Measurements from ENCODE around the gene CAPN10. TPM values are rescaled to one million over a fixed set of nuclear protein-coding genes. Genes with fewer than 3 reads are reported as not detected.

The CAPN10 gene
- total RNA-seq, 4 donors from 2014 or later = 28.0 to 66.3 (median 54.8) TPM

GRCh38 chr2:240564561-240565332 is 21.8 kb upstream of the CAPN10 start:
- no peak for DNase-seq (ENCODE audit: low spot score in 2 of 2)
- peak overlapping the region in 3 of 4 donors; percentile 86 to 96 (median 95) for H3K27ac ChIP-seq
- WGBS, 2 donors = 75 to 83% methylated on average over 10 of the region's 10 CpGs

GRCh38 chr2:240565333-240566202 is 21.0 kb upstream of the CAPN10 start:
- DNase-seq (ENCODE audit: low spot score in 2 of 2) = peak in 1 of 2 donors; percentile 40
- WGBS, 2 donors = 54 to 67% methylated on average over 22 of the region's 26 CpGs
- TF ChIP-seq POLR2A (IDR thresholded peaks at IDR 0.05) = no peak
- no peak for TF ChIP-seq CTCF (IDR thresholded peaks at IDR 0.05)
- peak in 1 of 2 donors; percentile 9 for TF ChIP-seq EP300 (IDR thresholded peaks at IDR 0.05)

More at GRCh38 chr2:240564561-240565332, 21.8 kb upstream of the CAPN10 start:
- Histone ChIP-seq H3K4me1 (peaks cover 5 to 76% (median 44%) of the 10 kb centered on the region in 4 donors), H3K9me3 (no peaks in the 10 kb centered on the region), H3K36me3 (no peaks in the 10 kb centered on the region), H3K4me3 (peak overlapping the region in 2 of 4 donors; percentile 28 to 93), H3K27me3 (no peaks in the 10 kb centered on the region)
- TF ChIP-seq CTCF (IDR thresholded peaks at IDR 0.05) (no peak), POLR2A (IDR thresholded peaks at IDR 0.05) (no peak), EP300 (IDR thresholded peaks at IDR 0.05) (no peak)

GRCh38 chr2:240566203-240567136 is 20.1 kb upstream of the CAPN10 start:
- peak overlapping the region; percentile 81 to 97 (median 96) for H3K27ac ChIP-seq
- 9 to 21% methylated on average over 9 to 22 of the region's 53 CpGs for WGBS, 2 donors
- peak overlapping the region; percentile 54 to 93 (median 74) for H3K4me3 ChIP-seq
- TF ChIP-seq POLR2A (IDR thresholded peaks at IDR 0.05) (peak; percentile 67 to 68), EP300 (IDR thresholded peaks at IDR 0.05) (peak in 1 of 2 donors; percentile 75), CTCF (IDR thresholded peaks at IDR 0.05) (peak; percentile 81 to 100 (median 96))
- peaks cover 0 to 13% (median 0%) of the 10 kb centered on the region in 3 donors for H3K36me3 ChIP-seq
- no peaks in the 10 kb centered on the region for H3K27me3 ChIP-seq
- peak; percentile 88 for DNase-seq (ENCODE audit: low spot score in 2 of 2)
- H3K9me3 ChIP-seq = no peaks in the 10 kb centered on the region
- H3K4me1 ChIP-seq = peaks cover 5 to 86% (median 53%) of the 10 kb centered on the region in 4 donors

More at GRCh38 chr2:240565333-240566202, 21.0 kb upstream of the CAPN10 start:
- peaks cover 5 to 81% (median 50%) of the 10 kb centered on the region in 4 donors for H3K4me1 ChIP-seq
- H3K27me3 ChIP-seq = no peaks in the 10 kb centered on the region
- H3K4me3 ChIP-seq = peak overlapping the region in 3 of 4 donors; percentile 28 to 93 (median 38)
- peaks cover 0 to 4% (median 0%) of the 10 kb centered on the region in 3 donors for H3K36me3 ChIP-seq
- H3K27ac ChIP-seq = peak overlapping the region; percentile 19 to 96 (median 90)
- no peaks in the 10 kb centered on the region for H3K9me3 ChIP-seq

GRCh38 chr2:240567137-240567871 is 19.2 kb upstream of the CAPN10 start:
- TF ChIP-seq CTCF (IDR thresholded peaks at IDR 0.05) = no peak
- no peak for TF ChIP-seq POLR2A (IDR thresholded peaks at IDR 0.05)
- TF ChIP-seq EP300 (IDR thresholded peaks at IDR 0.05) = no peak
- DNase-seq (ENCODE audit: low spot score in 2 of 2) = peak in 1 of 2 donors; percentile 13
- Histone ChIP-seq H3K27ac (peak overlapping the region; percentile 81 to 97 (median 96)), H3K27me3 (no peaks in the 10 kb centered on the region), H3K36me3 (peaks cover 0 to 21% (median 0%) of the 10 kb centered on the region in 3 donors), H3K4me1 (peaks cover 5 to 86% (median 48%) of the 10 kb centered on the region in 4 donors), H3K9me3 (no peaks in the 10 kb centered on the region), H3K4me3 (peak overlapping the region; percentile 54 to 93 (median 74))
- 26 to 37% methylated on average over 25 of the region's 26 CpGs for WGBS, 2 donors

Measured in tibial nerve (tissue), 4 donors.